GM19025 (cell line): ENCODE results near the gene XRCC5.
"Not testable (repeated sequence)": the region's sequence is repeated elsewhere in the genome, so short reads cannot be mapped to it uniquely, and the experiment has no call there.

ENCODE experiments used
- ATAC-seq: cut with Tn5 transposase; IDR thresholded peaks from one replicate; pipeline ENCODE4 v1.9.1; 2021; ENCODE audit warnings: mild to moderate bottlenecking, low read depth, moderate library complexity; ENCODE audit not compliant: unreplicated experiment

XRCC5 gene

DNA sequence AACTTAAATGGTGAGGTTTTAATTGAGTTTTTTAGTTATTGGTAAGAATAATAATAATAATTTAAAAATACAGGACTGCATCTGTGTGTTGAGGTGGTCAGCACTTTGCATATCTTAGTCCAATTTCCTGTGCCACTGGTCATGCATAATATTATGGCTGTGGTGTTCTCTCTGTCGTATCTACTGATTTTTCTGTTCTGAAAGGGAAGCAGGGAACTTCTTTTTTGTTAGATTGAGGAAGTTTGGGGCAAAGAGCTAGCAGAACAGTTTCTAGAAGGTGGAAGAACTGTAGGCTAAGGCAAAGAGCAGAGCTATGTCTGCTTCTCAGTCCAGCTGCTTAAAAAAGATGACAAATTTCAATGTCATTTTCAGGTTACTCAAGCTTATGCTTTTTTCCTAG, 74.3 kb downstream of the XRCC5 start:
- ATAC-seq: no peak

- ATAC-seq: no peak
These were observed 79.4 kb downstream of the XRCC5 start for GRCh38 chr2:216188559-216188850.

- no peak for ATAC-seq
These were observed 79.8 kb downstream of the XRCC5 start for GRCh38 chr2:216188956-216189355.

GRCh38 chr2:216189410-216189809, 80.3 kb downstream of the XRCC5 start:
- no peak for ATAC-seq

GRCh38 chr2:216192181-216192580, 83.0 kb downstream of the XRCC5 start:
- ATAC-seq: no peak

DNA sequence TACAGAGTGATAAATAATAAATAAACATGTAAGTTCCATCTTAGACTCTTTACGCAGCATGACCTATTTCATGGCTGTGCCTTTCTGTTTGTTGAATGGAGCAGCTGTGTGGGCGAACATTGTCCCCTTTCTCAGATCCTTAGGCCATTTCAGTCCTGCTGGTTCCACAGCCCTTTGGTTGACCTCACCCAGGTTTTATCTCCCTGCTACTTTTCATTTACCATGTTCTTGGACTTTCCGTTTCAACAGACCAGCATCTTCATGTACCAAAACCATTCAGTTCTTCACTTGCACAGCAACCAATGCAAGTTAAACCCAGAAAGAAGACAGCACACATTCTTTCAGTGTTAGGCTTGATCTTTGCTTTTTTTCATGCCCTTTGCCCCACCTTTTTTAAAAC, 83.8 kb downstream of the XRCC5 start:
- ATAC-seq: no peak

DNA sequence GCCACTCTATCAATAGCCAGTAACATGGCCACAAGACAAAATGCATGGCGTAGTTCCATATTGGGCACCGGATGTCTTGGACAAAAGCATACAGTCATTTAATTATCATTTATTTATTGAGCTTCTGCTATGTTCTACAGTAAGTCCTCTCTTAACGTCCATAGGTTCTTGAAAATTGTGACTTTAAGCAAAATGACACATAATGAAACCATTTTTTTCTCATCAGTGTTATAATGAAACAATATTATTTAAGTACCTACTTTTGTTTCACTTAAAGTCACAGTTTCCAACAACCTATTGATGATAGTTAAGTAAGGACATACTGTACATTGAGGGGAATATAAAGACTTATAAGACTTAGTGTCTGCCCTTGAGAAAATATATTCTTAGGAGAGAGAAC, 84.9 kb downstream of the XRCC5 start:
- ATAC-seq: no peak

DNA sequence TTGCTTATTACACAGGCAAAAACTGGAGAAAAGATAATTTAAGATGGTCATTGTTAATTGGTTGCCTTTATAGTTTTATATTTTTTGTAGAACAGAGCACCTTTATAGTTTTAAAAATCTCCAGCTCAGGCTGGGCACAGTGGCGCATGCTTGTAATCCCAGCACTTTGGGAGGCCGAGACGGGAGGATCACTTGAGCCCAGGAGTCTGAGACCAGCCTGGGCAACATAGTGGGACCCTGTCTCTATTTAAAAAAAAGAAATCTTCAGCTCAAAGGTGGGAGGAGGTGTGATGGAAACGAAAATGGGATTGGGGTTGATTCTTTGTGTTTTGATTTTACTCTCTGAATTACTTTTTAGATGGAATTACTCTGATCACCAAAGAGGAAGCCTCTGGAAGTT, 85.4 kb downstream of the XRCC5 start:
- ATAC-seq: no peak

GRCh38 chr2:216195565-216196029, 86.4 kb downstream of the XRCC5 start:
- ATAC-seq: no peak

- no peak for ATAC-seq
These were observed 92.7 kb downstream of the XRCC5 start for GRCh38 chr2:216201692-216202306.

GRCh38 chr2:216202626-216203250, 93.6 kb downstream of the XRCC5 start:
- ATAC-seq: no peak

GRCh38 chr2:216205486-216205885, 96.3 kb downstream of the XRCC5 start:
- ATAC-seq: no peak

- peak; percentile 74 for ATAC-seq
These were observed 97.0 kb downstream of the XRCC5 start for GRCh38 chr2:216206041-216206703.

- ATAC-seq: peak; percentile 30
These were observed 97.7 kb downstream of the XRCC5 start for GRCh38 chr2:216206821-216207220.

GRCh38 chr2:216208661-216209060, 99.5 kb downstream of the XRCC5 start:
- not testable (repeated sequence) for ATAC-seq

- ATAC-seq: no peak
These were observed 101.8 kb downstream of the XRCC5 start for GRCh38 chr2:216210701-216211540.

DNA sequence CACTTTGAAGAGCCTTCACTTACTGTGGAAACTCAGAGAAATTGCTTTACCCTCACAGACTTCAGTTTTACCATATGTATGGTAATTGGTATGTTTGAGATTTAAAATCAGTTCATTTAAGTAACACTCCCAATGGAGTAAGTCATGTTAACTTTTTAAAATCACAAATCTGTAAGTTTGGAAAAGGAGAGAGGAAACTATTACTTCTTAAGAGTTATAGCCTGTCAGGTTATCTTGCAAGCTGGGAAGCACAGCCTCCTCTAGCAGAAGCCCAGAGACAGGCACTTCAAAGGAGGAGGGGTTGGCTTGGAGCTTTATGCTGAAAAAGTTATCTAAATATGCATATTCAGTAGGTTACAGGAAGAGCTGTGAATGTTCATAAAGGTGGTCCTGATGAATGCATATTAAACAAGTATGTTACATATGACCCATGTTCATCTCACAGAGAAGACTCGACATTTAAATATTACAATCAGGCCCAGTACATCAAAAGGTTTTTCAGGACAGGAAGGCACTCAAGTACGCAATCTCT, 102.5 kb downstream of the XRCC5 start:
- no peak for ATAC-seq

DNA sequence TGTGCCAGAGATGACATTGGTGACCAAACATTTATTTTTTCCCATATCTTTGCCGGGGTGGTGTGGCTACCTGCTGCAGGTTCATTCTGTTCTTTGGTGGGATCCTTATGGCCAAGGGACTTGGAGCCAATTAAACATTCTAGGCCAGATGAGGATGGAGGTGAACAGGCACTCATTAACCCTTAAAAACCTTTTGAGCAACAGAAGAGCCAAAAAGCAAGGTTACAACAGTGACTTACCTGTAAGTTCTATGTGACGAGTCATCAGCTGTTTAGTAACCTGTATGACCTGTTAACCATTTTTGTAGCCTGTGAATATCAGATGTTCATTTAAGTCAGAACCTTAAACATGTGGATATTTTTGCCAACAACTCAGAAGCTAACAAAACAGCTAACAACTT, 105.6 kb downstream of the XRCC5 start:
- ATAC-seq: no peak

GRCh38 chr2:216215658-216216390, 106.7 kb downstream of the XRCC5 start:
- no peak for ATAC-seq
